LHCN-M2 (cell line): ENCODE measurements around the gene KLRD1. TPM values are rescaled to one million over a fixed set of nuclear protein-coding genes. Genes with fewer than 3 reads are reported as not detected.
"Not testable (repeated sequence)": the region's sequence is repeated elsewhere in the genome, so short reads cannot be mapped to it uniquely, and the experiment has no call there.

ENCODE experiments used
- DNase-seq: peaks from one replicate; pipeline ENCODE4 v3.0.0-alpha.2; 2012; ENCODE audit warnings: low read depth
- total RNA-seq: library from RNA; depleted of rRNA; stranded (reverse); fragments of >200 nt; gene quantifications from 2 replicates; pipeline ENCODE4 v1.2.3, GENCODE V29; 2014; rRNA removed

The KLRD1 gene
- total RNA-seq, 1 experiment from 2014 or later, result not detected

- DNase-seq, result no peak
Measured at GRCh38 chr12:10368206-10369171, 60.8 kb downstream of the KLRD1 start.

- no peak for DNase-seq
Measured at GRCh38 chr12:10369557-10370415, 62.1 kb downstream of the KLRD1 start.

DNA sequence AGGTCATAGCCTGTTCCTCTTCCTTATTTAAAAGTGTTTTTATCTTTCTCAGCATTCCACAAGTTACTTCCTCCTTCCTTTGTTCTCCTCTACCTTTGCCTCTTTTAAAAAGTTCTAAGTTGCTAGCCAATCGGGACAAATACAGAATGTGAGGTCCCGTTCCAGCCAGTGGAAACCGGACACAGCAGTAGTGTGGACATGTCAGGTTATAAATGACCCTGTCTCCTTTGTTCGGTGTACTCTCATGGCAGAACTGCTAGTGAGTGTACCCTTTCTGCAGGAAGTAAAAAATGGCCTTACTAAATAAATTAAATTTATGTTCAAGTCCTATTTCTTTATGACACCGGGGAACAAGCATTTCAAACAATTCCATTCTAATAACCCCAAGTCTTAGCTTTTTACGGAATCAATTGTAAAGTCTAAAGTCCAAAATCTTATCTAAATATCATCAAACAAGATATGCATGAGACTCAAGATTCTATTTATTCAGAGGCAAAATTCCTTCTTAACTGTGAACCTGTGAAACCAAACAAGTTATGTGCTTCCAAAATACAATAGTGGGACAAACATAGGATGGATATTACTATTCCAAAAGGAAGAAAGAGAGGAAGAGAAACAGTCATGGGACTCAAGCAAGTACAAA, 64.3 kb downstream of the KLRD1 start:
- DNase-seq, result not testable (repeated sequence)

DNA sequence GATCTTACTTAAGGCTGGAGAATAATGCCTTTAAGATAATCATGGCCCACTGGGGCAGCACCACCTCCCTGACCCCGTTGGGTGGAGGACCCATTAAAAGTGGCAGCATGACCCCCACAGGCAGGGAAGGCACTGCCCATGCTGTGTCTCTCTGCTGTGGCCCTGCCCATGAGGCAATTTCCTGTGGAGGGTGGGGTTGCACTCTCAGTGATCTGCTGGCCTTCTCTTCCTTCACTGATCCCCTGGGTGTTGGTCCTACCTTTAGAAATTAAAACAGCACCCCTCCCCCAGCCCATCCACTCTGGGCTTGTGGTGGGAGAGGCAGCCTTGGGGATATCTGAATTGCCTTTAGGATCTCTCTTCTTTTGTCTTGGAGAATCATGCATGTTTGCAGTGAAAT, 64.9 kb downstream of the KLRD1 start:
- DNase-seq, result no peak

GRCh38 chr12:10374624-10375018, 67.0 kb downstream of the KLRD1 start:
- no peak for DNase-seq

DNA sequence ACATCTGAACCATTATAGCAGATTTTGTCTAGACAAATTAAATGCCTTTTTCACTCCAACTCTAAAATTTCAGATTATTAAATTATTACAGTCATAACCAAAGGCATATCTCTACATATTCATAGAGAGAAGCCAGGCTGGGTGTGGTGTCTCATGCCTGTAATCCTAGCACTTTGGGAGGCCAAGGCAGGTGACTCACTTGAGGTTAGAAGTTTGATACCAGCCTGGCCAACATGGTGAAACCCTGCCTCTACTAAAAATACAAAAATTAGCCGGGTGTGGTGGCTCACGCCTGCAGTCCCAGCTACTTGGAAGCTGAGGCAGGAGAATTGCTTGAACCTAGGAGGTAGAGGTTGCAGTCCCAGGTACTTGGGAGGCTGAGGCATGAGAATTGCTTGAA, 71.1 kb downstream of the KLRD1 start:
- peak; percentile 67 for DNase-seq

Other genes starting within 250 kb of the KLRD1 start
- gene CLEC1A, start 208.9 kb upstream of the KLRD1 start, total RNA-seq, result not detected in 2 replicates
- not detected in 2 replicates for gene CLEC7A, start 177.7 kb upstream of the KLRD1 start, total RNA-seq
- gene OLR1, start 135.7 kb upstream of the KLRD1 start, total RNA-seq, result not detected in 2 replicates
- gene TMEM52B, start 128.8 kb upstream of the KLRD1 start, total RNA-seq, result not detected in 2 replicates
- 9.6 and 11.7 TPM in 2 replicates for gene GABARAPL1, start 95.0 kb upstream of the KLRD1 start, total RNA-seq
- 0.26 and 0.40 TPM in 2 replicates for gene KLRK1, start 82.2 kb downstream of the KLRD1 start, total RNA-seq
- gene KLRC4, start 101.9 kb downstream of the KLRD1 start, total RNA-seq, result not detected in 2 replicates
- gene KLRC3, start 112.7 kb downstream of the KLRD1 start, total RNA-seq, result 0.63 TPM in 1 of 2 replicates, not detected in the other
- gene KLRC2, start 128.1 kb downstream of the KLRD1 start, total RNA-seq, result 0.96 and 2.0 TPM in 2 replicates
- not detected in 2 replicates for gene KLRC1, start 145.5 kb downstream of the KLRD1 start, total RNA-seq
- gene EIF2S3B, start 198.0 kb downstream of the KLRD1 start, total RNA-seq, result 0.32 and 0.34 TPM in 2 replicates